Astrocyte (in vitro differentiated cells and primary cell): Measurements from ENCODE around the gene PRKCG. TPM values are rescaled to one million over a fixed set of nuclear protein-coding genes. Genes with fewer than 3 reads are reported as not detected.

Experiments used
- DNase-seq: peaks from one replicate; pipeline ENCODE4 v3.0.0-alpha.2; 2010; ENCODE audit warnings: low read depth
- FAIRE-seq: peaks from 2 replicates; lab custom pipeline; 2011; peaks lifted over from hg19 to GRCh38; lab: Jason Lieb, UNC
- H2AFZ ChIP-seq: 2 replicates; pipeline ENCODE4 v1.6.0; 2012; ENCODE audit warnings: low read depth, low read length, inconsistent platforms
- H3K27ac ChIP-seq: 2 replicates; pipeline ENCODE4 v1.5.1; 2011; ENCODE audit warnings: low read depth, low read length, inconsistent platforms
- H3K27me3 ChIP-seq: 2 replicates; pipeline ENCODE4 v1.6.0; 2011; ENCODE audit warnings: low read length, inconsistent platforms; ENCODE audit not compliant: insufficient read depth
- H3K36me3 ChIP-seq: 2 replicates; pipeline ENCODE4 v1.5.1; 2011; ENCODE audit warnings: low read length, inconsistent platforms; ENCODE audit not compliant: insufficient read depth
- H3K4me1 ChIP-seq: 2 replicates; pipeline ENCODE4 v1.5.1; 2011; ENCODE audit warnings: low read length, inconsistent platforms; ENCODE audit not compliant: insufficient read depth
- H3K4me2 ChIP-seq: 2 replicates; pipeline ENCODE4 v1.6.0; 2012; ENCODE audit warnings: low read length, inconsistent platforms
- H3K4me3 ChIP-seq: 2 replicates; pipeline ENCODE4 v1.5.1; 2011; ENCODE audit warnings: low read depth, mild to moderate bottlenecking, low read length, inconsistent platforms; ENCODE audit not compliant: insufficient read depth
- H3K79me2 ChIP-seq: 2 replicates; pipeline ENCODE4 v1.6.0; 2012; ENCODE audit warnings: mild to moderate bottlenecking, low read length, inconsistent platforms; ENCODE audit not compliant: insufficient read depth
- H3K9ac ChIP-seq: 2 replicates; pipeline ENCODE4 v1.6.0; 2012; ENCODE audit warnings: mild to moderate bottlenecking, low read length, inconsistent platforms
- H3K9me3 ChIP-seq: 2 replicates; pipeline ENCODE4 v1.5.1; 2012; ENCODE audit warnings: low read depth, mild to moderate bottlenecking, low read length, inconsistent platforms; ENCODE audit not compliant: insufficient read depth
- H4K20me1 ChIP-seq: 2 replicates; pipeline ENCODE4 v1.6.0; 2012; ENCODE audit warnings: low read length, inconsistent platforms; ENCODE audit not compliant: insufficient read depth
- H3K27ac Mint-ChIP-seq: one replicate; pipeline ENCODE4 v1.8.0; 2021; ENCODE audit warnings: mild to moderate bottlenecking, mixed read lengths; ENCODE audit not compliant: unreplicated experiment
- H3K27me3 Mint-ChIP-seq: one replicate; pipeline ENCODE4 v1.8.0; 2021; ENCODE audit warnings: low read depth, mixed read lengths; ENCODE audit not compliant: unreplicated experiment
- H3K36me3 Mint-ChIP-seq: one replicate; pipeline ENCODE4 v1.8.0; 2021; ENCODE audit warnings: low read depth, mixed read lengths; ENCODE audit not compliant: unreplicated experiment
- H3K4me1 Mint-ChIP-seq: one replicate; pipeline ENCODE4 v1.8.0; 2021; ENCODE audit warnings: low read depth, mixed read lengths; ENCODE audit not compliant: unreplicated experiment
- H3K4me3 Mint-ChIP-seq: one replicate; pipeline ENCODE4 v1.8.0; 2021; ENCODE audit warnings: mild to moderate bottlenecking, moderate library complexity, mixed read lengths; ENCODE audit not compliant: unreplicated experiment
- H3K9me3 Mint-ChIP-seq: one replicate; pipeline ENCODE4 v1.8.0; 2021; ENCODE audit warnings: mild to moderate bottlenecking, mixed read lengths; ENCODE audit not compliant: unreplicated experiment
- CTCF ChIP-seq: IDR thresholded peaks from 2 replicates; pipeline ENCODE4 v1.5.1; 2011; ENCODE audit warnings: low read depth, mild to moderate bottlenecking, inconsistent platforms, low read length, moderate library complexity; ENCODE audit not compliant: insufficient read depth
- EZH2 ChIP-seq: IDR thresholded peaks from 2 replicates; pipeline ENCODE4 v1.6.1; 2012; ENCODE audit warnings: mild to moderate bottlenecking, low read length, inconsistent platforms; ENCODE audit not compliant: insufficient read depth
- total RNA-seq: library from RNA; stranded (reverse); gene quantifications from 2 replicates; pipeline ENCODE4 v1.2.1, GENCODE V29; 2021

The PRKCG gene
- total RNA-seq, 1 donor from 2014 or later = 0.41 TPM

- Histone ChIP-seq H3K9me3 (no peaks in the 10 kb centered on the region), H3K4me3 (no peak overlapping the region), H3K9ac (no peak overlapping the region), H3K4me1 (no peaks in the 10 kb centered on the region), H3K36me3 (no peaks in the 10 kb centered on the region), H3K79me2 (no peaks in the 10 kb centered on the region), H4K20me1 (no peaks in the 10 kb centered on the region), H3K27ac (no peak overlapping the region), H3K4me2 (no peak overlapping the region), H3K27me3 (peaks cover 29% of the 10 kb centered on the region), H2AFZ (no peak overlapping the region)
- DNase-seq (no peak), FAIRE-seq (no peak)
- Mint-ChIP-seq H3K27me3 (peaks cover 47% of the 10 kb centered on the region), H3K4me1 (no peaks in the 10 kb centered on the region), H3K27ac (no peak overlapping the region), H3K9me3 (peaks cover 3% of the 10 kb centered on the region), H3K4me3 (no peak overlapping the region), H3K36me3 (no peaks in the 10 kb centered on the region)
- TF ChIP-seq CTCF (no peak), EZH2 (no peak)
These were observed 18.3 kb downstream of the PRKCG start for GRCh38 chr19:53900191-53900860.

DNA sequence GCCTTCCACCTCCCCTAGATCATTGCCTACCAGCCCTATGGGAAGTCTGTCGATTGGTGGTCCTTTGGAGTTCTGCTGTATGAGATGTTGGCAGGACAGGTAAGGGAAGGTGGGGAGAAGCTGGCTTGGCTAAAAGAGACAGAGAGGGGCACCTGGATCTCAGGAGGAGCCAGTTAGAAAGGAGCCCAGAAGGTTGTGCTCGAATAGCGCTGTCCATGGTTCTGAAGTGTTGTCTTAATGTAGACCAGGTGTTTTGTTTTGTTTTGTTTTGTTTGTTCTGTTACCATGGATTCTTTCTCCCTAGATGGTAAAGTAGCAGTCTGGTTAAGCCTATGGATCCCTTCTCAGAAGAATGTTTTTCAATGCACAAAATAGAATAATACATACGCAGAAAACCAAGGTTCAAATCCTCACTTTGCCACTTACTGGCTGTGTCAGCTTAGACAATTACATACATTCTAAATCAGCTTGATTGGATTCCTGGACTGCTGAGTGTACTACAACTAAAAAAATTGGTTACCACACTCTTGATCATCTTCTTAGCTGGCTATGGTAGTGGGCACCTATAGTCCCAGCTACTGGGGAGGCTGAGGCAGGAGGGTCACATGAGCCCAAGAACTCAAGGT is 21.2 kb downstream of the PRKCG start:
- H3K36me3 ChIP-seq = no peaks in the 10 kb centered on the region
- H3K4me3 ChIP-seq = no peak overlapping the region
- Mint-ChIP-seq H3K27me3 (peaks cover 60% of the 10 kb centered on the region), H3K4me3 (no peak overlapping the region), H3K4me1 (no peaks in the 10 kb centered on the region), H3K9me3 (peaks cover 3% of the 10 kb centered on the region), H3K36me3 (no peaks in the 10 kb centered on the region), H3K27ac (no peak overlapping the region)
- no peak overlapping the region for H3K9ac ChIP-seq
- peaks cover 35% of the 10 kb centered on the region for H3K27me3 ChIP-seq
- H3K27ac ChIP-seq = no peak overlapping the region
- FAIRE-seq = peak; percentile 60
- H4K20me1 ChIP-seq = no peaks in the 10 kb centered on the region
- no peak overlapping the region for H3K4me2 ChIP-seq
- H3K4me1 ChIP-seq = peaks cover 2% of the 10 kb centered on the region
- TF ChIP-seq EZH2 (no peak), CTCF (no peak)
- H2AFZ ChIP-seq = no peak overlapping the region
- peak; percentile 16 for DNase-seq
- no peaks in the 10 kb centered on the region for H3K9me3 ChIP-seq
- no peaks in the 10 kb centered on the region for H3K79me2 ChIP-seq

- no peak for DNase-seq
- no peak for FAIRE-seq
- Histone ChIP-seq H3K4me2 (no peak overlapping the region), H3K36me3 (no peaks in the 10 kb centered on the region), H2AFZ (no peak overlapping the region), H3K9me3 (no peaks in the 10 kb centered on the region), H3K27ac (no peak overlapping the region), H3K27me3 (peaks cover 32% of the 10 kb centered on the region), H3K9ac (no peak overlapping the region), H3K4me3 (no peak overlapping the region), H3K79me2 (no peaks in the 10 kb centered on the region), H3K4me1 (peaks cover 2% of the 10 kb centered on the region), H4K20me1 (no peaks in the 10 kb centered on the region)
- H3K27ac Mint-ChIP-seq = no peak overlapping the region
- H3K4me3 Mint-ChIP-seq = no peak overlapping the region
- H3K4me1 Mint-ChIP-seq = peaks cover 4% of the 10 kb centered on the region
- peaks cover 3% of the 10 kb centered on the region for H3K9me3 Mint-ChIP-seq
- TF ChIP-seq CTCF (no peak), EZH2 (no peak)
- H3K27me3 Mint-ChIP-seq = peaks cover 61% of the 10 kb centered on the region
- no peaks in the 10 kb centered on the region for H3K36me3 Mint-ChIP-seq
These were observed 22.9 kb downstream of the PRKCG start for GRCh38 chr19:53904909-53905308.
